ENCODE results near the gene SNTG2.

DNA sequence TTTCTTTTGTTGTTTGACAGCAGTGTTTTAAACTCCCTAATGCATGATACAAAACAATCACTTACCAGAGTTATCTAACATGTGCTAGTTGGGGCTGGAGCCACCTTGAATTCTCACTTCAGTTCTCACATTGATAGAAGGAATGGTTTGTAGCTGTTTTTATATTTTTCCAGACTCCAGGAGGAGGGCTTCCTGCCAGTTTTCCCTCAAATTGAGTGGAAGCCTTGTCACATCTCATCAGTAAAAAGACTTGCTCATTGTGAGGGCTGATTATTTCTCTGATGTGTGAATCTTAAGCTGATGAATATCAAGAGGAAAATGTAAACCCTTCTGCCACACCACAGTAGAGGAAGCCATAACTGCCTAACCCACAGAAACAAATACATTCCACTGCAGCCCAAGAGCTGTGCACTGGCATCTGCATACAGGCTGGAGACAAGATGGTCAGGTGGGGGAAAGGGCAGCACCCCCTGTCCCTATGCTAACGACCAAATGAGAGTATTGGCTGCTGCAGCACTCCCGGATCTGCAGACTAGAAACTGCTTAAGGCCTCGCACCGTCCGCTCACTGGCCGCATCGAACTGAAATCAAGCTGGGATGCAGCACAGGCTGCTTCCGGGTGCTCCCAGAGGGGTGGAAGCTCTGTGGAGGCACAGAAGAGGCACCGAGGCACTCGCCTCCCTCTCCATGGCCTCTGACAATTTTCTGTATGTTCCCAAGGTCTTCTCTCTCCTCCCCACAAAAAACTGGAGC lies 388.9 kb downstream of the SNTG2 start:
- TF ChIP-seq CTCF (IDR thresholded peaks at IDR 0.05) (no peak), POLR2A (IDR thresholded peaks at IDR 0.05) (no peak)
